Stimulated activated CD4-positive, alpha-beta T cell treated with anti-CD3 and anti-CD28 coated beads, TNF-alpha, amount 100 ng/mL, for 4 hours (primary cell): ENCODE measurements around the gene GJA8.
A peak's percentile ranks its signal among the peaks of the same experiment; 100 is the strongest.
"Not testable (repeated sequence)": the region's sequence is repeated elsewhere in the genome, so short reads cannot be mapped to it uniquely, and the experiment has no call there.

Source experiments
- DNase-seq, 3 experiments: peaks; one replicate each; pipeline ENCODE4 v3.0.0-alpha.2; 2020; ENCODE audit warnings: low read depth in 3 of 3

The GJA8 gene

GRCh38 chr1:147927689-147928088, 25.1 kb downstream of the GJA8 start:
- DNase-seq = not testable (repeated sequence)

DNA sequence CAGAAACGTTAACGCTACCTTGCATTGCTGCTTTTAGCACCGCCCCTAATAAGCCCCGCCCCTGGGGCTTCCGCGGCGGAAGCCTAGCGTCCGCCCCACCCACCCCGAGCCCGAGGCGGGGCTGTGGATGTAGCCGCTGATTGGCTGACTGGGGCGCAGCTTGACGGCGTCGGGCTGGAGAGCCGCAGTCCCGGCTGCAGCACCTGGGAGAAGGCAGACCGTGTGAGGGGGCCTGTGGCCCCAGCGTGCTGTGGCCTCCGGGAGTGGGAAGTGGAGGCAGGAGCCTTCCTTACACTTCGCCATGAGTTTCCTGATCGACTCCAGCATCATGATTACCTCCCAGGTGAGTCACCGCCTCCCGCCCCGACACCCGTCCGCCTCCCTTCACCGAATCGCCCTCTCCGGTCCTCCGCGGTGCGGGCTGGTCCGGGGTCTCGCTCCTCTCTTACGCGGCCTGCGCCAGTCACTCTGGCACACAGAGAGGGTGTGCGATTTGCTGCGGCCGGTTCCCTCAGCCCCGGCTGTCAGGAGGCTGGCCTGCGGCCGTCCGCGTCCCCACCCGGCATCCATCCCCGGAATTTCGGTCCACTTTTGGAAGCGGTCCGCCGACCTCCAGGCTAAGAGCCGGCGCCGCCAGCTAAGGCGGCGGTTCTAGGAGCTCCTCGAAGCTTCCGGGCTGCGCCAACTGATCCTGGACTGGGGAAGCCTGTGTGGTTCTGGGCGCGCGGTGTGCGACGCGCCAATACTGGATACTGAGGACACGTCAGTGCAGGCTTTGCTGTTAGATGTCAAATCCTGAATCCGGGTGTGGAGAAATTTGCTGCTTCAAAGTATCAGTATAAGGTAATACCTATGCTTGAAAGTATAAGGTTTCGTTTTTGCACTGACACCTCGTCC, 25.9 kb downstream of the GJA8 start, which contains the start of gene GPR89B:
Gene GPR89B (plus strand): TSS at position 185 of the 897 bp plus-strand sequence. CDS start 117 bp downstream, at position 302.
- peak; percentile 81 to 90 (median 88) for DNase-seq

- DNase-seq = not testable (repeated sequence)
Observed at GRCh38 chr1:147931137-147931536, 28.5 kb downstream of the GJA8 start.

DNA sequence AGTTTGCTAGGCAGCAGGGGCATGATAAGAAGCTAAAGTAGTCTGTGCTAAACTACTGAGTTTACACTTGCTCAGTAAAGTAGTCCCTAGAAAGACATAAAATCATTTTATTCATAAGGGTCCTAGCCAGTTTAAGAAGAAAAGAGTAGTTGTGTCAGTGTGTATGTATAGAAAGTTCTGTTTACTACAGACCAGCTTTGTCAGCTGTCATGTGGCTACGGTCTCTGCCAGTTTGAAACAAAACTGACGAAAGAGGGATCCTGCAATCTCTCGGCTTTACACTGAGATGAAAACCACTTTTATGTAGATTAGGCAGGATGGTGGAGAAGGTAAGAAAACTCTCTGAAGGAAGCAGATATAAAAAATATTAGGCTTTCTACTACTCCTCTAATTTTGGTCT, 32.7 kb downstream of the GJA8 start:
- DNase-seq = not testable (repeated sequence)

GRCh38 chr1:147940456-147940855, 37.9 kb downstream of the GJA8 start:
- not testable (repeated sequence) for DNase-seq

DNA sequence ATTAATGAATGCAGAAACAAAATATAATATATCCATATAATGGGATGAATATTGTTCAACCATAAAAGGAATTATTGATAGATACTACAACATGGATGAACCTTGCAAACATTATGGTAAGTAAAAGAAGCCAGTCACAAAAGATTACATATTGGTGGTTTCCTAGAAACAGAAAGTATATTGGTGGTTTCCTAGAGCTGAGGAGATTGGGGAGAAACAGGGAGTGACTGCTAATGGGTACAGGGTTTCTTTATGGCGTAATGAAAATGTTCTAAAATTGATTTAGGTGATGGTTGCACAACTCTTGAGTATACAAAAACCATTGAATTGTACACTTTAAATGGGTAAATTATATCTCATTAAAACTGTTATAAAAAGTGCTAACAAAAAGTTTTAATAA, 40.0 kb downstream of the GJA8 start:
- not testable (repeated sequence) for DNase-seq

DNA sequence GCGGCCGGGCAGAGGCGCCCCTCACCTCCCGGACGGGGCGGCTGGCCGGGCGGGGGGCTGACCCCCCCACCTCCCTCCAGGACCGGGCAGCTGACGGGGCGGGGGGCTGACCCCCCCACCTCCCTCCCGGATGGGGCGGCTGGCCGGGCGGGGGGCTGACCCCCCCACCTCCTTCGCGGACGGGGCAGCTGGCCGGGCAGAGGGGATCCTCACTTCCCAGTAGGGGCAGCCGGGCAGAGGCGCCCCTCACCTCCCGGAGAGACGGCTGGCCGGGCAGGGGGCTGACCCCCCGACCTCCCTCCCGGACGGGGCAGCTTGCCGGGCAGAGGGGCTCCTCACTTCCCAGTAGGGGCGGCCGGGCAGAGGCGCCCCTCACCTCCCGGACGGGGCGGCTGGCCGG, 46.9 kb downstream of the GJA8 start:
- not testable (repeated sequence) for DNase-seq
